Fibroblast of lung (primary cell): ENCODE measurements around the gene FAM193A. TPM values are rescaled to one million over a fixed set of nuclear protein-coding genes. Genes with fewer than 3 reads are reported as not detected.
"Not testable (repeated sequence)": the region's sequence is repeated elsewhere in the genome, so short reads cannot be mapped to it uniquely, and the experiment has no call there.

Experiments
- DNase-seq, 2 donors: peaks; one replicate each; pipeline versions ENCODE4 v3.0.0 to v3.0.0-alpha.2; 2010; ENCODE audit warnings: low read depth in 2 of 2
- H2AFZ ChIP-seq: 2 replicates; pipeline ENCODE4 v1.5.1; 2012; ENCODE audit warnings: low read length, control low read depth, inconsistent platforms
- H3K27ac ChIP-seq: 2 replicates; pipeline ENCODE4 v1.5.1; 2011; ENCODE audit warnings: low read length, control low read depth; ENCODE audit not compliant: insufficient read depth
- H3K27me3 ChIP-seq: 2 replicates; pipeline ENCODE4 v1.5.1; 2011; ENCODE audit warnings: mild to moderate bottlenecking, low read length; ENCODE audit not compliant: control insufficient read depth, insufficient read depth
- H3K36me3 ChIP-seq: 2 replicates; pipeline ENCODE4 v1.5.1; 2011; ENCODE audit warnings: low read length; ENCODE audit not compliant: control insufficient read depth, insufficient read depth
- H3K4me1 ChIP-seq: 2 replicates; pipeline ENCODE4 v1.5.1; 2011; ENCODE audit warnings: low read length; ENCODE audit not compliant: control insufficient read depth, insufficient read depth; ENCODE audit errors: extremely low read depth
- H3K4me2 ChIP-seq: 2 replicates; pipeline ENCODE4 v1.5.1; 2011; ENCODE audit warnings: low read length, control low read depth; ENCODE audit not compliant: insufficient read depth; ENCODE audit errors: extremely low read depth
- H3K4me3 ChIP-seq, 4 experiments: fragments of 200-600 bp in 1 of 4; sonication (generic) in 1 of 4; replicated peaks in 1 of 4; 2 replicates each; pipeline ENCODE4 v1.5.1; 2011 to 2016; ENCODE audit warnings: low read length in 4 of 4, low read depth in 3 of 4, mild to moderate bottlenecking in 3 of 4, control low read depth in 2 of 4, inconsistent platforms in 1 of 4, mixed read lengths in 1 of 4; ENCODE audit not compliant: insufficient read depth in 1 of 4; ENCODE audit errors: control extremely low read depth in 1 of 4
- H3K79me2 ChIP-seq: 2 replicates; pipeline ENCODE4 v1.5.1; 2012; ENCODE audit warnings: mild to moderate bottlenecking, low read length, inconsistent platforms; ENCODE audit not compliant: control insufficient read depth, insufficient read depth
- H3K9ac ChIP-seq: 2 replicates; pipeline ENCODE4 v1.5.1; 2011; ENCODE audit warnings: mild to moderate bottlenecking, low read length, control low read depth; ENCODE audit not compliant: insufficient read depth
- H3K9me3 ChIP-seq: 2 replicates; pipeline ENCODE4 v1.5.1; 2012; ENCODE audit warnings: low read depth, low read length; ENCODE audit not compliant: control insufficient read depth, insufficient read depth
- H4K20me1 ChIP-seq: 2 replicates; pipeline ENCODE4 v1.5.1; 2011; ENCODE audit warnings: low read length; ENCODE audit not compliant: control insufficient read depth, insufficient read depth; ENCODE audit errors: extremely low read depth
- EZH2 ChIP-seq: IDR thresholded peaks from 2 replicates; pipeline ENCODE4 v1.5.1; 2012; ENCODE audit warnings: low read length, control low read depth, mild to moderate bottlenecking; ENCODE audit errors: missing control alignments
- polyA plus RNA-seq, 2 donors: library from polyadenylated mRNA; depleted of rRNA in 1 of 2; stranded (reverse) in 1 of 2; unstranded in 1 of 2; fragments of >200 nt; gene quantifications; 2 replicates each; pipeline ENCODE4 v1.2.1, GENCODE V29; 2011 to 2012; ENCODE audit warnings: missing spikeins in 1 of 2
- total RNA-seq: library from RNA; depleted of rRNA; stranded (reverse); fragments of >200 nt; gene quantifications from 2 replicates; pipeline ENCODE4 v1.2.1, GENCODE V29; 2014
- TF ChIP-seq, protein P1 (sequence below), 2 donors: IDR thresholded peaks in 1 of 2; conservative IDR thresholded peaks in 1 of 2; 1 replicate in 1 of 2; 2 replicates in 1 of 2; pipeline ENCODE4 v1.5.1; 2011 to 2012; ENCODE audit warnings: low read length in 2 of 2, control low read depth in 1 of 2, inconsistent platforms in 1 of 2, low read depth in 1 of 2, mild to moderate bottlenecking in 1 of 2

FAM193A gene
- total and polyA plus RNA-seq, 2 donors (not counting 1 experiment from before 2014, with no cell fraction given), result 5.6 to 10.9 TPM

DNA sequence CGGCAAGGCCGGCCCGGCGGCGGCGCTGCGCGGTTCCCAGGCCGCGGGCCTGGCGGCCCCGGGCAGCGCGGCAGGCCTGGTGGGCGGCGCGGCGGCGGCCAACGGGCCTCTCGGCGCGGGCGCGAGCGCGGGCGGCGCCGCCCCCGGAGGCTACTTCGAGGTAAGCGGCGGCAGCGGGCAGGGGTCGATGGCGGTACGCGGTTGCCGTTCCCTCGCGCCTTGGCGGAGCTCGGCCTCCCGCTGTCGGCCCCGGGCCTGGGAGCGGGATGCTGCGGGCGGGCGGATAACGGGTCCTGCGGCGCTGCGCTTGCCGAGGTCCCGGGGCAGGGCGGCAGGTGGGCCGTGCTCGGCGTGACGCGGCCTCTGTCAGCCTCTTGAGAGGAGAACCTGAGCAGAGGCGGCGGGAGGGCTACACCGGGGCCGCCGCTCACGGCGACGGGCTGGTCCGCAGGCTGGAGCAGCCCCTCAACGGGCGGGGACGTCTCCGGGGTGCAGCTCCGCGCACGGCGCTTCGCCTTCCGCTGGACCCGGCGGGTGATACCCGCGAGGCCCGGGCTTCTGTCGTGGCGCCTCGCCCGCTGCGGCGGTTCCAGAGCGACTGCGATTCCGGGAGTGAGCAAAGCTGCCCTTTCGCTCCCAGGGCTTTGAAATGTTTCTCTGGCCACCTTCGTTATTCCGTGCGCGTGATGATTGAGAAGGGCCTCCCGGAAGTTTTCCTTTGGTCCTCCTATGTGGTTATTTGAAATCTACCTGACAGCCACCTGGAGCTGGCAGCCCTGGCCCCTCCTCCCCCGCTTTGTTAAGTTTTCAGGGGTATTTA, 774 bp downstream of the FAM193A start:
- H3K4me2 ChIP-seq, result peak overlapping the region; percentile 81
- H3K27ac ChIP-seq, result peak overlapping the region; percentile 71
- peaks cover 49% of the 10 kb centered on the region for H3K79me2 ChIP-seq
- H3K27me3 ChIP-seq, result no peaks in the 10 kb centered on the region
- peaks cover 7% of the 10 kb centered on the region for H3K4me1 ChIP-seq
- no peak for TF ChIP-seq EZH2
- TF ChIP-seq, protein P1, sequence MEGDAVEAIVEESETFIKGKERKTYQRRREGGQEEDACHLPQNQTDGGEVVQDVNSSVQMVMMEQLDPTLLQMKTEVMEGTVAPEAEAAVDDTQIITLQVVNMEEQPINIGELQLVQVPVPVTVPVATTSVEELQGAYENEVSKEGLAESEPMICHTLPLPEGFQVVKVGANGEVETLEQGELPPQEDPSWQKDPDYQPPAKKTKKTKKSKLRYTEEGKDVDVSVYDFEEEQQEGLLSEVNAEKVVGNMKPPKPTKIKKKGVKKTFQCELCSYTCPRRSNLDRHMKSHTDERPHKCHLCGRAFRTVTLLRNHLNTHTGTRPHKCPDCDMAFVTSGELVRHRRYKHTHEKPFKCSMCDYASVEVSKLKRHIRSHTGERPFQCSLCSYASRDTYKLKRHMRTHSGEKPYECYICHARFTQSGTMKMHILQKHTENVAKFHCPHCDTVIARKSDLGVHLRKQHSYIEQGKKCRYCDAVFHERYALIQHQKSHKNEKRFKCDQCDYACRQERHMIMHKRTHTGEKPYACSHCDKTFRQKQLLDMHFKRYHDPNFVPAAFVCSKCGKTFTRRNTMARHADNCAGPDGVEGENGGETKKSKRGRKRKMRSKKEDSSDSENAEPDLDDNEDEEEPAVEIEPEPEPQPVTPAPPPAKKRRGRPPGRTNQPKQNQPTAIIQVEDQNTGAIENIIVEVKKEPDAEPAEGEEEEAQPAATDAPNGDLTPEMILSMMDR (conservative IDR thresholded peaks at IDR 0.05 in 1 of 2, IDR thresholded peaks at IDR 0.05 in 1 of 2; ENCODE audit: low read depth in 1 of 2, low read length in 2 of 2), result no peak
- peak overlapping the region; percentile 20 for H2AFZ ChIP-seq
- H4K20me1 ChIP-seq, result no peaks in the 10 kb centered on the region
- peak overlapping the region; percentile 84 for H3K9ac ChIP-seq
- no peaks in the 10 kb centered on the region for H3K9me3 ChIP-seq
- H3K36me3 ChIP-seq, result no peaks in the 10 kb centered on the region
- peak overlapping the region; percentile 72 to 91 (median 86) for H3K4me3 ChIP-seq
- peak; percentile 35 to 48 for DNase-seq

DNA sequence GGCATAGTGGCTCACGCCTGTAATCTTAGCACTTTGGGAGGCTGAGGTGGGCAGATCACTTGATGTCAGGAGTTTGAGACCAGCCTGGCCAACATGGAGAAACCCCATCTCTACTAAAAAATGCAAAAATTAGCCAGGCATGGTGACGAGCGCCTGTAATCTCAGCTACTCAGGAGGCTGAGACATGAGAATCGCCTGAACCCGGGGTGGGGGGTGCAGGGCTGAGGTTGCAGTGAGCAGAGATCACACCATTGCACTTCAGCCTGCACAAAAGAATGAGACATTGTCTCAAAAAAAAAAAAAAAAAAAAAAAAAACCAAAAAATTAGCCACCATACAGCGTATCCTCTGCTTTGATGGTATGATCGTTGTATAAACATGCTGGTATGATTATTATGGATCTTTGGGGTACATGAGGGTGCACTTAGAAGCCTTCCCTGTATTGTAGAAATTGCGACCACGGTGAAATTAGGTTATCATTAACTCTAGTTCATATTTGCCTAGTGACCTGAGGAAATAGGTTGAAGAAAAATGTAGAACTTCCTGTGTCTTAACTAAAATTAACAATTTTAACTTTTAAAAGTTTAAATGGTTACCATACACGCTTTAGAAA, 7.2 kb downstream of the FAM193A start:
- H2AFZ ChIP-seq, H4K20me1 ChIP-seq: not testable (repeated sequence)

GRCh38 chr4:2545321-2546013, 9.0 kb downstream of the FAM193A start:
- Histone ChIP-seq H3K9me3 (no peaks in the 10 kb centered on the region), H3K27me3 (no peaks in the 10 kb centered on the region), H3K79me2 (peaks cover 91% of the 10 kb centered on the region), H3K4me1 (no peaks in the 10 kb centered on the region), H3K4me3 (no peak overlapping the region), H2AFZ (no peak overlapping the region), H4K20me1 (no peaks in the 10 kb centered on the region), H3K9ac (no peak overlapping the region), H3K27ac (no peak overlapping the region), H3K4me2 (no peak overlapping the region), H3K36me3 (no peaks in the 10 kb centered on the region)
- TF ChIP-seq, protein P1 (conservative IDR thresholded peaks at IDR 0.05 in 1 of 2, IDR thresholded peaks at IDR 0.05 in 1 of 2; ENCODE audit: low read depth in 1 of 2, low read length in 2 of 2), result no peak
- TF ChIP-seq EZH2, result no peak
- DNase-seq, result no peak

More for the DNA sequence above, 7.2 kb downstream of the FAM193A start:
- H3K27me3 ChIP-seq, H3K4me2 ChIP-seq, H3K4me3 ChIP-seq, H3K36me3 ChIP-seq, H3K4me1 ChIP-seq, H3K9me3 ChIP-seq, H3K9ac ChIP-seq, DNase-seq, H3K27ac ChIP-seq: not testable (repeated sequence)
- peaks cover 93% of the 10 kb centered on the region for H3K79me2 ChIP-seq
